ENCODE data around the gene MOSMO. TPM values are rescaled to one million over a fixed set of nuclear protein-coding genes. Genes with fewer than 3 reads are reported as not detected.

MOSMO gene
- total and polyA plus RNA-seq, 8 donors, result 1.2 to 32.3 (median 7.7) TPM

DNA sequence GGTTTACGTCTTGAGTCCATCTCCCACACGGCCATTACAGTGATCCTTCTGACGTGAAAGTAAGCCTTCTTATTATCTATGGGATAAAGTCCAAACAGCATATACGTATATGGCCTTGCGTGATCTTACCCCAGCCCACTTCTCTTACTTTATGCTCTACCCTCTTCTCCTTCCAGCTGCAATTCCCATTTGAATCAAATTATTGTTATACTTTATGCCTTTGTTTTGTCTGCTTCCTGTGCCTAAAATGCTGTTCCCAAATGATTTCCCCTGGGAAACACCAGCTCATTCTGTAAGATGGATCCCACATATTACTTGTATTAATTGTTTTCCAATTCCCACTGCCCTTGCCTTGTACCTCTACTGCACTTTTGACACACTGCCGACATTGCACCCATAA is 43.6 kb upstream of the MOSMO start:
- H3K27ac ChIP-seq, result no peak overlapping the region

DNA sequence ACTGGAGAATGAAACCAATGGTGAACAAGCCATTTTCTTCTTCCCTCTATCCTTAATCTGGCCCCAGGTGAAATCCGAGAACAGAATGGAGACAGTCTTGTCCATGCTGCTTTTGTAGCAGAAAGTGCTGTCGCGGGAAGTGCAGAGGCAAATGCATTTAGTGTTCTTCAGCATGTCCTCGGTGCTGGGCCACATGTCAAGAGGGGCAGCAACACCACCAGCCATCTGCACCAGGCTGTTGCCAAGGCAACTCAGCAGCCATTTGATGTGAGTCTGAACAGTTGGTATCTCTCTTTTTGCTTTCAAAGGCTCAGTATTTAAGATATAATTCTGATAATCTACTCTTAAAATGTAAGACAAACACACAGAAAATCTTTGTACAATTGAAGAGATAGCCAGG is 36.1 kb upstream of the MOSMO start:
- TF ChIP-seq EP300 (IDR thresholded peaks at IDR 0.05), result no peak
- no peak for TF ChIP-seq POLR2AphosphoS5 (IDR thresholded peaks at IDR 0.05)
- TF ChIP-seq POLR2A (IDR thresholded peaks at IDR 0.05), result no peak
- TF ChIP-seq, protein P1, sequence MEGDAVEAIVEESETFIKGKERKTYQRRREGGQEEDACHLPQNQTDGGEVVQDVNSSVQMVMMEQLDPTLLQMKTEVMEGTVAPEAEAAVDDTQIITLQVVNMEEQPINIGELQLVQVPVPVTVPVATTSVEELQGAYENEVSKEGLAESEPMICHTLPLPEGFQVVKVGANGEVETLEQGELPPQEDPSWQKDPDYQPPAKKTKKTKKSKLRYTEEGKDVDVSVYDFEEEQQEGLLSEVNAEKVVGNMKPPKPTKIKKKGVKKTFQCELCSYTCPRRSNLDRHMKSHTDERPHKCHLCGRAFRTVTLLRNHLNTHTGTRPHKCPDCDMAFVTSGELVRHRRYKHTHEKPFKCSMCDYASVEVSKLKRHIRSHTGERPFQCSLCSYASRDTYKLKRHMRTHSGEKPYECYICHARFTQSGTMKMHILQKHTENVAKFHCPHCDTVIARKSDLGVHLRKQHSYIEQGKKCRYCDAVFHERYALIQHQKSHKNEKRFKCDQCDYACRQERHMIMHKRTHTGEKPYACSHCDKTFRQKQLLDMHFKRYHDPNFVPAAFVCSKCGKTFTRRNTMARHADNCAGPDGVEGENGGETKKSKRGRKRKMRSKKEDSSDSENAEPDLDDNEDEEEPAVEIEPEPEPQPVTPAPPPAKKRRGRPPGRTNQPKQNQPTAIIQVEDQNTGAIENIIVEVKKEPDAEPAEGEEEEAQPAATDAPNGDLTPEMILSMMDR (IDR thresholded peaks at IDR 0.05), result no peak
- WGBS, 5 donors, result 86 to 93% (median 91%) methylated on average over 4 of the region's 4 CpGs
- Histone ChIP-seq H3K4me1 (peaks cover 0 to 6% (median 5%) of the 10 kb centered on the region in 4 donors), H3K4me3 (no peak overlapping the region), H3K27me3 (no peaks in the 10 kb centered on the region), H3K9me3 (no peaks in the 10 kb centered on the region), H3K36me3 (peaks cover 90 to 100% (median 100%) of the 10 kb centered on the region in 4 donors), H3K27ac (no peak overlapping the region)
- no peak for DNase-seq
- intact Hi-C loops (cut with DNase I; ENCODE audit: low total_unique reads), result no loop called here

More for the DNA sequence above, 43.6 kb upstream of the MOSMO start:
- no peak overlapping the region for H3K4me3 ChIP-seq
- no peaks in the 10 kb centered on the region for H3K9me3 ChIP-seq
- H3K36me3 ChIP-seq, result peaks cover 90 to 100% (median 100%) of the 10 kb centered on the region in 4 donors
- no peaks in the 10 kb centered on the region for H3K4me1 ChIP-seq
- WGBS, 5 donors, result 82 to 91% (median 88%) methylated on average over 6 of the region's 6 CpGs
- no peak for DNase-seq
- no peak for TF ChIP-seq POLR2AphosphoS5 (IDR thresholded peaks at IDR 0.05)
- TF ChIP-seq EP300 (IDR thresholded peaks at IDR 0.05), result no peak
- TF ChIP-seq, protein P1 (IDR thresholded peaks at IDR 0.05), result no peak
- TF ChIP-seq POLR2A (IDR thresholded peaks at IDR 0.05), result no peak
- no peaks in the 10 kb centered on the region for H3K27me3 ChIP-seq
- intact Hi-C loops (cut with DNase I; ENCODE audit: low total_unique reads), result no loop called here

DNA sequence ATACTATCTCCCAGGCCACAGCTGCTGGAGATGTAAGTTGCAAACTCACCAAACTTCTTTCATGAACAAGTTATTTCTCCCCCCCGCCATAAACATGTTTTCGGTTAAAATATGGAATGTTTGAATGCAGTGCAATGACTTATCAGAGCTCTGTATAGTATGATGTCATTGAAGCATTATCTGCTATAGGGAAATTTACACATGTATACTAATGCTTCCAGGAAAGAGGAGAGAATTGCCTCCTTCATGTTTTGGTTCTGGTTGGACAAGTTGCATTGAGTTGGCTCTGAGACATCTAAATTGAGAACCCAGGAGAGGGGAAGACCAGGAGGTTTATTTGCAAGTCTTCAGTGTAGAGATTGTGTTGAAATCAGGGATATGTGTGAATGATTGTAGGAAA is 34.0 kb upstream of the MOSMO start:
- no peak for TF ChIP-seq EP300 (IDR thresholded peaks at IDR 0.05)
- TF ChIP-seq POLR2A (IDR thresholded peaks at IDR 0.05), result no peak
- no peak for TF ChIP-seq POLR2AphosphoS5 (IDR thresholded peaks at IDR 0.05)
- TF ChIP-seq, protein P1 (IDR thresholded peaks at IDR 0.05), result no peak
- H3K36me3 ChIP-seq, result peaks cover 92 to 100% (median 100%) of the 10 kb centered on the region in 4 donors
- H3K9me3 ChIP-seq, result no peaks in the 10 kb centered on the region
- DNase-seq, result no peak
- H3K27me3 ChIP-seq, result no peaks in the 10 kb centered on the region
- peaks cover 0 to 6% (median 5%) of the 10 kb centered on the region in 4 donors for H3K4me1 ChIP-seq
- no peak overlapping the region for H3K27ac ChIP-seq
- intact Hi-C loops (cut with DNase I; ENCODE audit: low total_unique reads), result no loop called here
- no peak overlapping the region for H3K4me3 ChIP-seq
- WGBS, 5 donors, result 85 to 96% (median 93%) methylated on average over 2 of the region's 2 CpGs

DNA sequence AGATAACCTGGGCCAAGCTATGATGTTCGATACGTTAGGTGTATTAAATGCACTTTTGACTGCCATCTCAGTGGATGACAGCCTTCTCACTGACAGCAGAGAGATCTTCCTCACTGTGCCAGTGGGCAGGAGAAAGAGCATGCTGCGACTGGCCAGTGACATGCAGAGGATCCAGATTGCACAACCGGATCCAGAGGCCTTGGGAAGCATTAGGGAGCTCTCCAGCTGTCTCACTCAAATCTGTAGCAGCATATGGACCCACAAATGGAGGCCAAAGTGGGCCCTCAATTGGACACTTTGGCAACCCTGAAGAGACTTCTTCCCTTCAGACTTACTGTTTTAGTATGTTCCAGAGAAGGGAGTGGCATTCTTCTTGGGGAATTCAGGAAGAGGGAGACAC is 27.9 kb upstream of the MOSMO start:
- Histone ChIP-seq H3K4me1 (peaks cover 0 to 5% (median 4%) of the 10 kb centered on the region in 4 donors), H3K27ac (no peak overlapping the region), H3K27me3 (no peaks in the 10 kb centered on the region), H3K9me3 (no peaks in the 10 kb centered on the region), H3K4me3 (no peak overlapping the region), H3K36me3 (peaks cover 85 to 100% (median 100%) of the 10 kb centered on the region in 4 donors)
- WGBS, 5 donors, result 88 to 96% (median 91%) methylated on average over 4 of the region's 4 CpGs
- DNase-seq, result no peak
- no peak for TF ChIP-seq EP300 (IDR thresholded peaks at IDR 0.05)
- TF ChIP-seq, protein P1 (IDR thresholded peaks at IDR 0.05), result no peak
- TF ChIP-seq POLR2A (IDR thresholded peaks at IDR 0.05), result no peak
- no peak for TF ChIP-seq POLR2AphosphoS5 (IDR thresholded peaks at IDR 0.05)
- intact Hi-C loops (cut with DNase I; ENCODE audit: low total_unique reads), result no loop called here

Measured in stomach (tissue), 9 donors.